HepG2 (cell line): ENCODE results near the gene SYNGAP1. TPM values are rescaled to one million over a fixed set of nuclear protein-coding genes. Genes with fewer than 3 reads are reported as not detected.

ENCODE experiments used
- ATF7 ChIP-seq, 2 experiments: fragments of 450-650 bp in 1 of 2; sonication (generic) in 1 of 2; formaldehyde crosslinking in 1 of 2; IDR thresholded peaks; 2 replicates each; pipeline versions ENCODE4 v1.4.0 to v1.6.1; 2016 to 2020; ENCODE audit warnings: antibody characterized with exemption in 1 of 2, mild to moderate bottlenecking in 1 of 2, missing genetic modification reagents in 1 of 2
- KLF13 ChIP-seq: sonication (generic); formaldehyde crosslinking; IDR thresholded peaks from 2 replicates; pipeline ENCODE4 v1.4.0; 2020; ENCODE audit warnings: mild to moderate bottlenecking, missing genetic modification reagents
- MLXIP ChIP-seq: sonication (generic); formaldehyde crosslinking; IDR thresholded peaks from 2 replicates; pipeline ENCODE4 v1.9.0; 2021; ENCODE audit warnings: missing genetic modification reagents, borderline replicate concordance
- MNT ChIP-seq: fragments of 450-650 bp; IDR thresholded peaks from 2 replicates; pipeline ENCODE4 v1.6.1; 2016
- SKI ChIP-seq: fragments of 450-650 bp; IDR thresholded peaks from one replicate; pipeline ENCODE4 v1.6.1; 2018; ENCODE audit warnings: mild to moderate bottlenecking; ENCODE audit not compliant: partially characterized antibody
- TFDP1 ChIP-seq: IDR thresholded peaks from 2 replicates; pipeline ENCODE4 v1.6.1; 2016; ENCODE audit warnings: missing compliant biosample characterization, missing genetic modification reagents, borderline replicate concordance
- ZBTB20 ChIP-seq: sonication (generic); formaldehyde crosslinking; IDR thresholded peaks from 2 replicates; pipeline ENCODE4 v1.8.1; 2023; ENCODE audit warnings: missing genetic modification reagents, low read depth, mild to moderate bottlenecking, borderline replicate concordance
- ZNF33B ChIP-seq: sonication (generic); formaldehyde crosslinking; IDR thresholded peaks from 2 replicates; pipeline ENCODE4 v1.5.1; 2020; ENCODE audit warnings: mild to moderate bottlenecking, missing genetic modification reagents
- ZNF704 ChIP-seq: sonication (generic); formaldehyde crosslinking; IDR thresholded peaks from 2 replicates; pipeline ENCODE4 v1.8.1; 2023; ENCODE audit warnings: mild to moderate bottlenecking, inconsistent platforms, moderate library complexity, missing genetic modification reagents, borderline replicate concordance
- ZNF724P ChIP-seq: sonication (generic); formaldehyde crosslinking; IDR thresholded peaks from 2 replicates; pipeline ENCODE4 v1.8.0; 2022; ENCODE audit warnings: missing genetic modification reagents, borderline replicate concordance
- polyA plus RNA-seq, 8 experiments: library from polyadenylated mRNA; depleted of rRNA in 3 of 8; stranded (reverse) in 7 of 8; unstranded in 1 of 8; fragments of >200 nt; fragmentation: Illumina TruSeq in 4 of 8; extraction: Trizol in 4 of 8; gene quantifications; 2 replicates each; pipeline versions ENCODE4 v1.2.1 to v1.2.3, GENCODE V29; 2011 to 2016; ENCODE audit warnings: low read depth in 4 of 8, missing spikeins in 1 of 8, mixed read lengths in 1 of 8; ENCODE audit not compliant: insufficient read depth in 1 of 8
- total RNA-seq, 5 experiments: library from RNA; depleted of rRNA; stranded (reverse); fragments of >200 nt; fragmentation: Illumina TruSeq; extraction: Trizol; gene quantifications; 2 replicates each; pipeline ENCODE4 v1.2.3, GENCODE V29; 2016; ENCODE audit warnings: low read depth in 1 of 5
- TF ChIP-seq, protein P1 (sequence below): sonication (generic); formaldehyde crosslinking; IDR thresholded peaks from 2 replicates; pipeline ENCODE4 v1.4.0; 2020; ENCODE audit warnings: low read depth, mild to moderate bottlenecking, missing genetic modification reagents
- TF ChIP-seq, protein P2 (sequence below): sonication (generic); formaldehyde crosslinking; IDR thresholded peaks from 2 replicates; pipeline ENCODE4 v1.4.0; 2020; ENCODE audit warnings: missing genetic modification reagents, mild to moderate bottlenecking, borderline replicate concordance
- TF ChIP-seq, protein P3 (sequence below): sonication (generic); formaldehyde crosslinking; IDR thresholded peaks from 2 replicates; pipeline ENCODE4 v1.8.1; 2023; ENCODE audit warnings: mild to moderate bottlenecking, missing genetic modification reagents

Gene SYNGAP1
- total and polyA plus RNA-seq, 2 of the 13 experiments (the other 11 are each of a cell fraction or from before 2014, with no cell fraction given) = 0.75 to 1.1 TPM

GRCh38 chr6:33454009-33454946 is 34.4 kb downstream of the SYNGAP1 start, which contains the start of gene ZBTB9 (continued):
- TF ChIP-seq, protein P1, sequence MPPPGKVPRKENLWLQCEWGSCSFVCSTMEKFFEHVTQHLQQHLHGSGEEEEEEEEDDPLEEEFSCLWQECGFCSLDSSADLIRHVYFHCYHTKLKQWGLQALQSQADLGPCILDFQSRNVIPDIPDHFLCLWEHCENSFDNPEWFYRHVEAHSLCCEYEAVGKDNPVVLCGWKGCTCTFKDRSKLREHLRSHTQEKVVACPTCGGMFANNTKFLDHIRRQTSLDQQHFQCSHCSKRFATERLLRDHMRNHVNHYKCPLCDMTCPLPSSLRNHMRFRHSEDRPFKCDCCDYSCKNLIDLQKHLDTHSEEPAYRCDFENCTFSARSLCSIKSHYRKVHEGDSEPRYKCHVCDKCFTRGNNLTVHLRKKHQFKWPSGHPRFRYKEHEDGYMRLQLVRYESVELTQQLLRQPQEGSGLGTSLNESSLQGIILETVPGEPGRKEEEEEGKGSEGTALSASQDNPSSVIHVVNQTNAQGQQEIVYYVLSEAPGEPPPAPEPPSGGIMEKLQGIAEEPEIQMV (CRISPR knock-in tag) = peak; percentile 86
- no peak for TF ChIP-seq MLXIP
- peak; percentile 89 for TF ChIP-seq MNT
- TF ChIP-seq KLF13 (CRISPR knock-in tag) = peak; percentile 90; the same call in 1 of the 2 replicates
- TF ChIP-seq, protein P2, sequence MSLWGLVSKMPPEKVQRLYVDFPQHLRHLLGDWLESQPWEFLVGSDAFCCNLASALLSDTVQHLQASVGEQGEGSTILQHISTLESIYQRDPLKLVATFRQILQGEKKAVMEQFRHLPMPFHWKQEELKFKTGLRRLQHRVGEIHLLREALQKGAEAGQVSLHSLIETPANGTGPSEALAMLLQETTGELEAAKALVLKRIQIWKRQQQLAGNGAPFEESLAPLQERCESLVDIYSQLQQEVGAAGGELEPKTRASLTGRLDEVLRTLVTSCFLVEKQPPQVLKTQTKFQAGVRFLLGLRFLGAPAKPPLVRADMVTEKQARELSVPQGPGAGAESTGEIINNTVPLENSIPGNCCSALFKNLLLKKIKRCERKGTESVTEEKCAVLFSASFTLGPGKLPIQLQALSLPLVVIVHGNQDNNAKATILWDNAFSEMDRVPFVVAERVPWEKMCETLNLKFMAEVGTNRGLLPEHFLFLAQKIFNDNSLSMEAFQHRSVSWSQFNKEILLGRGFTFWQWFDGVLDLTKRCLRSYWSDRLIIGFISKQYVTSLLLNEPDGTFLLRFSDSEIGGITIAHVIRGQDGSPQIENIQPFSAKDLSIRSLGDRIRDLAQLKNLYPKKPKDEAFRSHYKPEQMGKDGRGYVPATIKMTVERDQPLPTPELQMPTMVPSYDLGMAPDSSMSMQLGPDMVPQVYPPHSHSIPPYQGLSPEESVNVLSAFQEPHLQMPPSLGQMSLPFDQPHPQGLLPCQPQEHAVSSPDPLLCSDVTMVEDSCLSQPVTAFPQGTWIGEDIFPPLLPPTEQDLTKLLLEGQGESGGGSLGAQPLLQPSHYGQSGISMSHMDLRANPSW = peak; percentile 67; the same call in 1 of the 2 replicates
- peak; percentile 91 for TF ChIP-seq TFDP1 (CRISPR knock-in tag)
- TF ChIP-seq, protein P3, sequence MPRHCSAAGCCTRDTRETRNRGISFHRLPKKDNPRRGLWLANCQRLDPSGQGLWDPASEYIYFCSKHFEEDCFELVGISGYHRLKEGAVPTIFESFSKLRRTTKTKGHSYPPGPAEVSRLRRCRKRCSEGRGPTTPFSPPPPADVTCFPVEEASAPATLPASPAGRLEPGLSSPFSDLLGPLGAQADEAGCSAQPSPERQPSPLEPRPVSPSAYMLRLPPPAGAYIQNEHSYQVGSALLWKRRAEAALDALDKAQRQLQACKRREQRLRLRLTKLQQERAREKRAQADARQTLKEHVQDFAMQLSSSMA (CRISPR knock-in tag) = peak; percentile 57; the same call in 1 of the 2 replicates
- peak; percentile 91 for TF ChIP-seq ZBTB20 (CRISPR knock-in tag)
- TF ChIP-seq ZNF33B (CRISPR knock-in tag) = peak; percentile 88
- TF ChIP-seq SKI = peak; percentile 84
- TF ChIP-seq ATF7 (IDR thresholded peaks at IDR 0.05) = no peak
- TF ChIP-seq ATF7 (CRISPR knock-in tag; IDR thresholded peaks at IDR 0.05) = 0 out of 2 replicates have a peak, but pooled peaks have one; percentile 7
- TF ChIP-seq ZNF724P (CRISPR knock-in tag) = peak; percentile 86; the same call in 1 of the 2 replicates
- peak; percentile 82; the same call in 1 of the 2 replicates for TF ChIP-seq ZNF704
